SU-DHL-6 (cell line): ENCODE measurements around the gene TSTD1.

ENCODE experiments used
- CTCF ChIP-seq: fragments of 200-600 bp; sonication (generic); IDR thresholded peaks from one replicate; pipeline ENCODE4 v1.5.1; 2017; ENCODE audit warnings: antibody characterized with exemption, mild to moderate bottlenecking, low read length, moderate library complexity; ENCODE audit not compliant: insufficient read depth, poor library complexity, severe bottlenecking
- EZH2phosphoT487 ChIP-seq: fragments of 200-600 bp; sonication (generic), shearing (Covaris generic); conservative IDR thresholded peaks from 2 replicates; pipeline ENCODE4 v1.6.1; 2018; ENCODE audit warnings: mild to moderate bottlenecking, antibody characterized with exemption, low read length, moderate library complexity, mixed read lengths

- TF ChIP-seq CTCF (no peak), EZH2phosphoT487 (no peak)
These were observed 6.9 kb downstream of the TSTD1 start for GRCh38 chr1:161031874-161032273.
